Vagina (tissue), 2 donors: ENCODE measurements around the gene TMEM176B. TPM values are rescaled to one million over a fixed set of nuclear protein-coding genes. Genes with fewer than 3 reads are reported as not detected.

Source experiments
- DNase-seq, 2 donors: peaks; one replicate each; pipeline ENCODE4 v3.0.0-alpha.2; 2017; ENCODE audit errors: extremely low spot score in 2 of 2
- H3K27ac ChIP-seq: fragments of 200-600 bp; sonication (generic); one replicate; pipeline ENCODE4 v1.5.1; 2019
- H3K27me3 ChIP-seq: fragments of 200-600 bp; sonication (generic); one replicate; pipeline ENCODE4 v1.5.1; 2019
- H3K36me3 ChIP-seq, 2 donors: fragments of 200-600 bp; sonication (generic); one replicate each; pipeline ENCODE4 v1.5.1; 2017 to 2019
- H3K4me1 ChIP-seq: fragments of 200-600 bp; sonication (generic); one replicate; pipeline ENCODE4 v1.5.1; 2019
- H3K4me3 ChIP-seq, 2 donors: fragments of 200-600 bp; sonication (generic); 1 replicate in 1 of 2; 2 replicates in 1 of 2; pipeline ENCODE4 v1.5.1; 2016 to 2019
- H3K9me3 ChIP-seq: fragments of 200-600 bp; sonication (generic); one replicate; pipeline ENCODE4 v1.5.1; 2019
- POLR2A ChIP-seq, 2 donors: fragments of 450-650 bp; IDR thresholded peaks; one replicate each; pipeline ENCODE4 v1.6.1; 2017; ENCODE audit warnings: antibody characterized with exemption in 2 of 2, mild to moderate bottlenecking in 2 of 2, moderate library complexity in 2 of 2
- POLR2AphosphoS5 ChIP-seq, 2 donors: sonication (generic); formaldehyde crosslinking; IDR thresholded peaks; one replicate each; pipeline ENCODE4 v1.9.0; 2017; ENCODE audit warnings: antibody characterized with exemption in 2 of 2, mild to moderate bottlenecking in 2 of 2, low read depth in 1 of 2; ENCODE audit not compliant: insufficient read depth in 1 of 2
- intact Hi-C: fragments of 100-400 bp; cut with DNase I; formaldehyde crosslinking; loops from one replicate; pipeline ENCODE4 v1.15.1; 2023
- total RNA-seq: library from RNA; depleted of rRNA; stranded (reverse); fragments of >200 nt; gene quantifications from one replicate; pipeline ENCODE4 v1.2.3, GENCODE V29; 2016
- TF ChIP-seq, protein P1 (sequence below), 3 experiments: fragments of 450-650 bp in 2 of 3; fragments of 200-600 bp in 1 of 3; sonication (generic) in 1 of 3; IDR thresholded peaks; one replicate each; pipeline ENCODE4 v1.5.1; 2017 to 2019; ENCODE audit warnings: antibody characterized with exemption in 3 of 3, mild to moderate bottlenecking in 2 of 3, moderate library complexity in 2 of 3

The TMEM176B gene
- total RNA-seq, 1 donor from 2014 or later, result 60.6 TPM

GRCh38 chr7:150755473-150756099, 44.6 kb downstream of the TMEM176B start:
- DNase-seq, result no peak
- H3K4me1 ChIP-seq, result no peaks in the 10 kb centered on the region
- intact Hi-C loops, result no loop called here

DNA sequence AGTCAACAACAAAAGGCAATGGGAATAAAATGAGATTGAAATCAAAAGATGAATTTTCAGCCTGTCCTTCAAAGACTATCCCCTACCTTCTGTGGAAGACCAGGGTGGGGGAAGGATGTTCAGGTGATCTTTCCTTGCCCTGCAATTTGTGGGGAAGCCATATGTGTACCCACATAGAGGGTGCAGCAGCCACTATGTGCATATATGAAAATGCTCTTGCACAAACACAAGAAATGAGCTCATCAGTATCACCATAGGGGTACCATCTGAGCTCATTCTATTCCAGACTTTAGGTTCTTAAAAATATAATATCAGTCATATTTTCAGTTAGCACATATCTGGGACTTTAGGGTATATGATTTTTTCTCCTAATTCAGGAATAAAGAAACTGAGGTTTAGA, 45.2 kb downstream of the TMEM176B start:
- Histone ChIP-seq H3K36me3 (no peaks in the 10 kb centered on the region), H3K4me1 (no peaks in the 10 kb centered on the region), H3K27ac (no peak overlapping the region), H3K4me3 (no peak overlapping the region), H3K27me3 (no peaks in the 10 kb centered on the region), H3K9me3 (no peaks in the 10 kb centered on the region)
- intact Hi-C loops, result no loop called here
- TF ChIP-seq POLR2AphosphoS5 (IDR thresholded peaks at IDR 0.05; ENCODE audit: insufficient read depth in 1 of 2, low read depth in 1 of 2) (no peak), POLR2A (IDR thresholded peaks at IDR 0.05) (no peak)
- TF ChIP-seq, protein P1, sequence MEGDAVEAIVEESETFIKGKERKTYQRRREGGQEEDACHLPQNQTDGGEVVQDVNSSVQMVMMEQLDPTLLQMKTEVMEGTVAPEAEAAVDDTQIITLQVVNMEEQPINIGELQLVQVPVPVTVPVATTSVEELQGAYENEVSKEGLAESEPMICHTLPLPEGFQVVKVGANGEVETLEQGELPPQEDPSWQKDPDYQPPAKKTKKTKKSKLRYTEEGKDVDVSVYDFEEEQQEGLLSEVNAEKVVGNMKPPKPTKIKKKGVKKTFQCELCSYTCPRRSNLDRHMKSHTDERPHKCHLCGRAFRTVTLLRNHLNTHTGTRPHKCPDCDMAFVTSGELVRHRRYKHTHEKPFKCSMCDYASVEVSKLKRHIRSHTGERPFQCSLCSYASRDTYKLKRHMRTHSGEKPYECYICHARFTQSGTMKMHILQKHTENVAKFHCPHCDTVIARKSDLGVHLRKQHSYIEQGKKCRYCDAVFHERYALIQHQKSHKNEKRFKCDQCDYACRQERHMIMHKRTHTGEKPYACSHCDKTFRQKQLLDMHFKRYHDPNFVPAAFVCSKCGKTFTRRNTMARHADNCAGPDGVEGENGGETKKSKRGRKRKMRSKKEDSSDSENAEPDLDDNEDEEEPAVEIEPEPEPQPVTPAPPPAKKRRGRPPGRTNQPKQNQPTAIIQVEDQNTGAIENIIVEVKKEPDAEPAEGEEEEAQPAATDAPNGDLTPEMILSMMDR (IDR thresholded peaks at IDR 0.05), result no peak
- no peak for DNase-seq

More at GRCh38 chr7:150755473-150756099, 44.6 kb downstream of the TMEM176B start:
- H3K27ac ChIP-seq, result no peak overlapping the region
- no peaks in the 10 kb centered on the region for H3K27me3 ChIP-seq
- no peaks in the 10 kb centered on the region for H3K36me3 ChIP-seq
- no peaks in the 10 kb centered on the region for H3K9me3 ChIP-seq
- no peak overlapping the region for H3K4me3 ChIP-seq
- TF ChIP-seq POLR2AphosphoS5 (IDR thresholded peaks at IDR 0.05; ENCODE audit: insufficient read depth in 1 of 2, low read depth in 1 of 2), result no peak
- TF ChIP-seq, protein P1 (IDR thresholded peaks at IDR 0.05), result no peak
- no peak for TF ChIP-seq POLR2A (IDR thresholded peaks at IDR 0.05)

DNA sequence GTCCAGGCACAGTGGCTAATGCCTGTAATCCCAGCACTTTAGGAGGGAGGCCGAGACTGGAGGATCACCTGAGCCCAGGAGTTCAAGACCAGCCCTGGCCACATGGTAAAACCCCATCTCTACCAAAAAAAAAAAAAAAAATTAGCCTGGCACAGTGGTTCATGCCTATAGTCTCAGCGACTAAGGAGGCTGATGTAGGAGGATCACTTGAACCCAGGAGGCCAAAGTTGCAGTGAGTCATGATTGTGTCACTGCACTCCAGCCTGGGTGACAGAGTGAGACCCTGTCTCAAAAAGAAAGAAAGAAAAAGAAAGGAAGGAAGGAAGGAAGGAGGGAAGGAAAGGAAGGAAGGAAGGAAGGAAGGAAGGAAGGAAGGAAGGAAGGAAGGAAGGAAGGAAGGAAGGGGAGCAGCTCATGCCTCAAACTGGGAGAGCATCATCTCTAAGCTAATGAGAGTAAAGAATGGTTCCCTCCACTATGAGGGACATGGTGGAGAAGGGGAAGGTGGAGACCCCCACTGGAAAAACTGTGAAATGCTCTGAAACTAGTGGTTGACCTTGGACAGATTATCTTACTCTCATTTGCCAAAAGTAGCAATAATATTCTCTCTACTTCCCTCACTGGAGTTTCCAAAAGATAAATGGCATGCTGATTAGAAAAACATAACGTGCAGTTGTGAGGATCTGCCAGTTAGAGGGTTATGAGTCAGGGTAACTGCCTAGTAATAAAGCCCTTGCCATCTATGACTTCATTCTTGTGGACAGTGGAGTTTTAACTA, 46.1 kb downstream of the TMEM176B start:
- DNase-seq, result no peak
- intact Hi-C loops, result no loop called here
- no peak for TF ChIP-seq POLR2A (IDR thresholded peaks at IDR 0.05)
- TF ChIP-seq, protein P1 (IDR thresholded peaks at IDR 0.05), result no peak
- no peak for TF ChIP-seq POLR2AphosphoS5 (IDR thresholded peaks at IDR 0.05; ENCODE audit: insufficient read depth in 1 of 2, low read depth in 1 of 2)
- H3K27ac ChIP-seq, result no peak overlapping the region
- H3K4me1 ChIP-seq, result no peaks in the 10 kb centered on the region
- no peaks in the 10 kb centered on the region for H3K27me3 ChIP-seq
- no peak overlapping the region for H3K4me3 ChIP-seq
- H3K9me3 ChIP-seq, result no peaks in the 10 kb centered on the region
- no peaks in the 10 kb centered on the region for H3K36me3 ChIP-seq

DNA sequence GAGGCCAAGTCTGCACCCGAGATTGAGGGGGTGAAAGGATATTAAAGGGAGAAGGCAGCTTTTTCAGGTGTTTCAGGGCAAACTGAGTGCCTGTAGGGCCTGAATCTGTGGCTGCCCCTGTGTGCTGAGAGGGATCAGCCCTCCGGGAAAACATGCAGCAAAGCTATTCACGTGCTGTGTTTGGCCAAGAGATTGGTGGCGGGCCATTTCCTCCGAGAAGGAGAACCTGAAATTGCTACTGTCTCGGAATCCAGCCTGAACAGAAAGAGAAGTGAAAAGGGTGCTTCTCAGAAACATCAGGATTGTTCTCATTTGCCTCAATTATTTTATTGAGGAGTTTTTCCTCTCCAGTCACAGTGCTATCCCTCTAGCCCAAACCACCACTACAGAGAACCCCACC, 46.9 kb downstream of the TMEM176B start:
- intact Hi-C loops, result no loop called here
- no peak for DNase-seq
- TF ChIP-seq POLR2AphosphoS5 (IDR thresholded peaks at IDR 0.05; ENCODE audit: insufficient read depth in 1 of 2, low read depth in 1 of 2), result no peak
- TF ChIP-seq POLR2A (IDR thresholded peaks at IDR 0.05), result no peak
- TF ChIP-seq, protein P1 (IDR thresholded peaks at IDR 0.05), result no peak
- H3K4me3 ChIP-seq, result no peak overlapping the region
- no peaks in the 10 kb centered on the region for H3K27me3 ChIP-seq
- H3K4me1 ChIP-seq, result no peaks in the 10 kb centered on the region
- no peaks in the 10 kb centered on the region for H3K36me3 ChIP-seq
- H3K27ac ChIP-seq, result no peak overlapping the region
- no peaks in the 10 kb centered on the region for H3K9me3 ChIP-seq

- intact Hi-C loops, result no loop called here
- no peak for TF ChIP-seq POLR2A (IDR thresholded peaks at IDR 0.05)
- Histone ChIP-seq H3K4me1 (no peaks in the 10 kb centered on the region), H3K27me3 (no peaks in the 10 kb centered on the region), H3K27ac (no peak overlapping the region), H3K9me3 (no peaks in the 10 kb centered on the region), H3K4me3 (no peak overlapping the region), H3K36me3 (no peaks in the 10 kb centered on the region)
- DNase-seq, result no peak
Measured at GRCh38 chr7:150751702-150752101, 48.5 kb downstream of the TMEM176B start.
